Stimulated activated CD4-positive, alpha-beta T cell treated with anti-CD3 and anti-CD28 coated beads, TNF-alpha, amount 100 ng/mL, for 24 hours (primary cell): ENCODE results near the gene MAP3K4.

Experiments used
- DNase-seq, 3 experiments: peaks; one replicate each; pipeline ENCODE4 v3.0.0-alpha.2; 2020; ENCODE audit warnings: low read depth in 3 of 3

MAP3K4 gene

DNA sequence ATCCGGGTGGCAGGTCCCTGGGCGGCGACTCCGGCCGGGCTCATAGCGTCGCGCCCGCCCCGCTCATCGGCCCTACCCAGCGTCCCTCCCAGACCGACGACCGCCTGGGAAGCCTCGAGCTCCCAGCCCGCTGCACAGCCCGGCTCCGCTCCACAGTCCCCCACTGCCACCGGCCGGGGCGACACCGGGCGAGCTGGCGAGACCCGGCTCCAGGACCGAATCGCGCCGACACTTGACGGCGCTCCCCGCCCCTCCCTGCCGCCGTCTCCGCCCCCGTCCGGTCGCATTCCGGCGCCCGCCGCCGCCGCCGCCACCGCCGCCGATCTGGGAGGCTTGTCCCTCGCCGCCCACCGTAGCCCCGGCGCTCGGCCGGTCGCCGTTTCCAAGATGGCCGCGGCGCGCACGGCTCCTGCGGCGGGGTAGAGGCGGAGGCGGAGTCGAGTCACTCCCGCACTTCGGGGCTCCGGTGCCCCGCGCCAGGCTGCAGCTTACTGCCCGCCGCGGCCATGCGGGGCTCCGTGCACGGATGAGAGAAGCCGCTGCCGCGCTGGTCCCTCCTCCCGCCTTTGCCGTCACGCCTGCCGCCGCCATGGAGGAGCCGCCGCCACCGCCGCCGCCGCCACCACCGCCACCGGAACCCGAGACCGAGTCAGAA is at the start of gene MAP3K4:
TSS of gene MAP3K4 (plus strand) at position 364 of the 655 bp plus-strand sequence. CDS start at position 527, 163 bp downstream.
- DNase-seq, result peak; percentile 62 to 78 (median 67)

GRCh38 chr6:160943997-160944396 is 47.6 kb upstream of the MAP3K4 start:
- no peak for DNase-seq

DNA sequence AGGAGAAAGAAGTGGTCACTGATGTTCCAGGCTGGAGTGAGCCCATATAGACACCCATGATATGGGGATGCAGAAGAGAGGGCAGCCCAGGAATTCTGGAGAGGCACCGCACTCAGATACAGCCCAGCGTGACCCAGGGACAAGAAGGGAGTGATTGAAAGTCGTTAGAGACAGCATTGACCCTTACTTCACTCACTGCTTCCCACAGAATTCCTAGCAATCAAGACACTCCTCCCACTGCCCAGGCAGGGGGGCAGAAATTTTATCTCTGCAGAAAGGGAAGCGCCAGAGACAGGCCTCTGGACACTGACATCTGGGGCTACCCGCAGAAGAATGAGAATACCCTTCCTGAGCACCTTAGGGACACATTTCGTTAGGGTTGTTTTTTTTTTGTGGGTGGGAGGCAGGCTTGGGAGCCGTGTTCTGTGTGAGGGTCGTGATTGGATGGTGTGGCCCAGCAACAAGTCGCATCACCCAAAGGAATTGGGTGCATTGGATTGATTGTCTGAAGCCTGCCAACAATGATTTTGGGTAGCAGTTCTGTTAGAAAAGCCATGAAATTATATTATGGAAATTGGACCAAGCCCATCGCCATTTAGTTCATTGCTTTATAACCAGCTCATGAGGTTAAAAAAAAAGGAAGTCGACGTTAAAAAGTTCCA is 45.9 kb upstream of the MAP3K4 start:
- DNase-seq, result no peak

GRCh38 chr6:160949531-160949930 is 42.0 kb upstream of the MAP3K4 start:
- DNase-seq, result no peak

DNA sequence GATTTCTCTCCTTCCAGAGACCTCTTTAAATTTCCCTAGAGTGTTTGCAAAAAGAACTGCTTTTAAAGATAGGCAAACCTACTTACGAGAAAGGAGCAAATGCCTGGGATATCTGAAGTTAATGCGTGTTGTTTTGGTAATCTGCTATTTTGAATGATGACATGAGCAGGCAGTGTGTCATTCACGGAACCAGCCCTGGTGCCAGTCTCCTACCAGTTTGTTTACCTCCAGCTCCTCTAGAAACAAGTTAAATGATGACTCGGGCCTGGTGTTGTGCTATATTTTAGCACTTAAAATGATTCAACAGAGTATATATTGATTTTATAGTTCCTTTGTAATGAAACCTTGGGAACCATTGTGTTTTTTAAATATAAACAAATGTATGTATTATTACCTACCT is 41.1 kb upstream of the MAP3K4 start:
- DNase-seq, result no peak

DNA sequence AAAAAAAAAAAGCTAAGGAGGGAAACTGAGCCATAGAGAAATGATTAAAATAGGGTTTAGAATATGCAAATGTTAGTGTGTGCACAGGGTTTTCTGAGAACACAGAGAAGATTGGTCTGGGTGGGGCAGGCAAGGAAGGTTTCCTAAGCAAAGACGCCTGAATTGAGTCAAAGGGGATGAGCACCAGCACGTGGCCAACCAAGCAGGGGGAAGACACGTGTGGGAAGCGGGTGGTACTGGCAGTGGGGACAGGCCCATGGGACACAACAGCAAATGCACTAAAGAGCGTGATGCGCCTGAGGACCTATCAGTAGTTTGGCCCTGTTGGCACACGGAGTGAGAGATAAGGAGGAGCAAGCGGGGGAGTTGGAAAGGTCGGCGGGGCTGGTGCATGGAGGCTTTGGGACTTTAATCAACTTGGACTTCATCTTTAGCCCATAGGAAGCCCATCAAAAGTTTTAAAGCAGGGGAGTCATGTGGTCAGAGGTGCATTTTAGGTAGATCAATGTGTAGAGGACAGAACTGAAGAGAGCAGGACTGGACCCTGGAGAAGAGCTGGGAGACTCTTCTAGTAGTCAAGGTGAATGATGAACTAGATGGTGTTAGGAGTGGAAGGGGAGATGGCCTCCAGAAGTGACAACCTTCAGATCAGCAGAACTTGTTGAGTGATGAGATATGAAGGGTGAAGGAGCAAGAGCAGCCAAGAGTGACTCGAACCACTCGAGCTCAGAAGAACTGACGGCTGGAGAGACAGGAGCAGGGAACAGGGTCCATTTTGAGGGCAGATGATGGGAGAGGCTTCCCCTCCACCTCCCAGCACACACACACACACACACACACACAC is 40.2 kb upstream of the MAP3K4 start:
- DNase-seq, result no peak

DNA sequence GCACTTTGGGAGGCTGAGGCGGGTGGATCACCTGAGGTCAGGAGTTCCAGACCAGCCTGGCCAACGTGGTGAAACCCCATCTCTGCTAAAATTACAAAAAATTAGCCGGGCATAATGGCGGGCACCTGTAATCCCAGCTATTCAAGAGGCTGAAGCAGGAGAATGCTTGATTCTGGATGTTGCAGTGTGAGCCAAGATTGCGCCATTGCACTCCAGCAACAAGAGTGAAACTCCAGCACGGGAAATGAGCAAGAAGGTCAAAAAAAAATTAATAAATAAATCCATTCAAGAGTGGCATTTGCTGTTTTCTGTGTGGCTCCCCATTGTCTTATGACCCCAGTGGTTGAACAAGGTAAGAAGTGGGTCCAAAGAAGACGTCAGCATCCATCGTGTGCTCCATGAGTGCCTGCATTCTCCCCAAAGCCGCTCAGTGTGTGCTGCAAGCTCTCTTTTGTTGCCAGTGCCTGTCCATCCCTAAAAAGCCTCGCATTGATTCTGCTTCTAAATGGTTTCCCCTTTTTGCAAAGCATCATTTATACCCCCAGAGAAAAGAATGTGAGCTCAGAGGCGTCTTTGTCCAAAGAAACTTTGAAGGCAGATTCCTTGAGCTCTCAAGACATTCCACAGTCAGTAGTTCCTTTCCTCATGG is 38.8 kb upstream of the MAP3K4 start:
- no peak for DNase-seq

DNA sequence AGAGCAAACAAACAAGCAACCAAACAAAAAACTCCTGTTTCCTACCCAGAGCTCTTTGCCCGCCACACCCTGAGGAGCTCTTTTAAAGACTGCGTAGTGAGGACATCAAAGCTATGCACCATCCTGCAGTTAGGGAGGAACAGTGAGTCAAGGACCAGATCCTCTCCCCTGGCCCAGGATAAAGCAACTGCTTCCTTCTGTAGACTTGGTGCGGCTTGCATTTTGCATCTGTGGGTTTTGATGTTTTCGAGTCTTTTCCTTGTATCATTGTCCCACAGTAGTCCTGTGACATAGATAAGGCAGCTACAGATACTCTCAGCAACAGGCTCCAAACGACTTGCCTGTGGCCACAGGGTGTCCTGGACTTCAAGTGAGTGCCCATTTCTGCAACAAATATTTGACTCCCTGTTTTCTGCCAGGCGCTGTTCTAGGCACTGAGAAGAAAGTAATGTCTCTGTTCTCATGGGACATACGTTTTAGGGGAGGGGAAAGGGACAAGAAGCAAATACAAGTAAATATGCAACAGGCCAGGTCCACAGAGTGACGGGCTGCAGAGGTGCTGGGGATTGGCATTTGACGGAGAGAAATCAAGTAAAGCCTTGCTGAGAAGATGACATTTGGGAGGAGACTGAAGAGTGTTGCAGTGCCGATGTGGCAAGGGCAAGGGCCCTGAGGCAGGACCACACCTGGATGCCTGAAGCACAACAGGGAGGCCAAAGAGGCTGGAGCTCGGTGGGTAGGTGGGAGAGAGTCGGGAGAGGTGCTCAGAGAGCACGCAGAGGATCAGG is 35.9 kb upstream of the MAP3K4 start:
- no peak for DNase-seq

GRCh38 chr6:160956300-160957035 is 35.1 kb upstream of the MAP3K4 start:
- DNase-seq, result no peak

DNA sequence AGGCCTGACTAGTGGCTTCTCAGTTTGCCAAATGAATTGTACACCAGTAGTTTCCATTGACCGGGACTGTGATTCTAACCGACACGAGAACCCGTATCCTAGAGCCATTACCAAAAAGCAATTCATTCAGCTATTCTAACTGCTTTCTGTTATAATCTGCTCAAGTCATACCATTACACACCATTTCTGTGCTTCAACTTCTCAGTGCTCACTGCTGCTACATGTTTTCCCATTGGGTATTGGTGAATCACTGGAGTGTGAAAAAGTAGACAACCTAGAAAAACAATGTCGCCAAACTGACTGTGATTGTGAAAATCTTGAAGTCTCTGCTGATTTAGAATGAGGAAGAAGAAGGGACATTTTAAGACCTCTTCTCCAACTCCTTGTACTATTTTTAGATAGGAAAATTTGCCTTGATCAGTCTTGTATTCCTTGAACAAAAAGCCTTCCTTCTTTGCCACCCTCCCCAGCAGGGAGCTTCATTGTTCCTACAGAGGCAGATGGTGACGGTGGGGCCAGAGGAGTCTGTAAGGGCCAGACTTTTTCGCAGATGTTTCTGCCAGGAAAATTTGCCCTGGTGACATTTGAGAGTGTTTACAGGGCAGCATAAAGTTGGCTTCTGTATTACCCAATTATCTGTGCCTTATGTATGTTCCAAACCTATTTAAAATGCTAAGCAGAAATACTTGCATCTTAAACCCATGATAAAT is 31.7 kb upstream of the MAP3K4 start:
- DNase-seq, result no peak

GRCh38 chr6:160960839-160961238 is 30.7 kb upstream of the MAP3K4 start:
- no peak for DNase-seq

DNA sequence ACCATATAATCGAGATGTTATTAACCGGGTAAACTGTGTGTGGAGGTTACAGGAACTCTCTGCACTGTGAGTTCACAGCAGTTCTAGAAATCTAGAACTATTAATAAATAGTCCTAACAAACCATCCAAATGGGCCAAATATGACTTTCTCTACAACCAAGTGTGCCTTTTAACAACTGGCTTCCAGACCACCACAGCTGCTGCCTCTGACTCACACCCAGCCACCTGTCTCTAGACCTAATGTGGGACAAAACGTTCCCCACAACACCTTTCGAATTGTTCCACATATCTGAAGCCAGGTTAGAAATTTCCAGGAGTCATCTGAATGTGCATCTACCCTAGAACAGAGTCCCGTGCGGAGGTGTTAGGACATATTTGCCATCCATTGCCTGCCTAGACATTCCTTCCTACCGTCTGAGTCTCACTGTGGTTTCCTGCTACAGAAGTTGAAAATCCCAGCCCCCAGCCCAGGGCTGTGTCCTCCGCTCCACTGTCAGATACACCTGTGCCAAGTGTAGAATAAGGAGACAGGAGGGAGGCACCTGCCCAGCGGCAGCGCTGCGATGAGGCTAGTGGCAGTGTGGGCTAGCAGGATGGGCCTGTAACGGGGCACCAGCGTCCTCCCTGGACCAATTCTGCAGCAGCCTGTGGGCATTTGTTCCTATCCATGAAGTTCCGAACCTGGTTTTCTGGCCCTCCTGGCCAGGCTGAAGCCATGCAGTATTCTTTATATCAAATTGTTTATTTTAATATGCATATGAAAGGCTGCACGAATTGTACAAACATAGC is 28.5 kb upstream of the MAP3K4 start:
- no peak for DNase-seq

DNA sequence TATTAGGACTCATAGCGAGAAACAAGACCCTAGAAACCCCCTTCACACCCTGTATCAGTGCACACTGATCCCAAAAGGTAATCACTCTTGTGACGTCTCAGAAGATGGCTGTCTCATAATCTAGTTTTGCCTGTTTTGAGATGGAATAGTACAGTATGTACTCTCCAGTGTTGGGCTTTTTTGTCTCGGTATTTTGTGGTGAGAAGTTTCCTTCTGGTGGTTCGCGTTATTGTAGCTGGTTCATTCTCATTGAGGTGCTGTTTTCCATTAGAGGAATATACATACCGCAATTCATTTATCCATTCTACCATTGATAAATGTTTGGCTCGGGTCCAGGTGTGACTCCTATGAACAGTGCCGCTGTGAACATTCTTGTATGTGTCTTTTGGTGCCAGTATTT is 27.9 kb upstream of the MAP3K4 start:
- DNase-seq, result no peak

DNA sequence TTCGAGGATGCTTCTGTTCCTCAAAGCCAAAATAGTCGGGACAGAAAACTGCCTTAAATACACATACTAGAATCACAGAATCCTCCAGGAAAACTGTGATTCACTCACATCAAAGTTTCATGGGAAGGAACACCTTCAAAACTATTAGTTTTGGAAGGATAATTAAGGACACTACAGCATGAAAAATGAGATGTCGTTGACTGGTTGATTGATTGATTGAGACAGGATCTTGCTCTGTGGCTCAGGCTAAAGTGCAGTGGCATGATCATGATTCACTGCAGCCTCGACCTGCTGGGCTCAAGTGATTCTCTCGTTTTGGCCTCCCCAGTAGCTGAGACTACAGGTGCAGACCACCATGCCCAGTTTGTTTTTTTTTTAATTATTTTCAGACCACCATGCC is 25.7 kb upstream of the MAP3K4 start:
- no peak for DNase-seq

- no peak for DNase-seq
These were observed 24.9 kb upstream of the MAP3K4 start for GRCh38 chr6:160966493-160967229.

DNA sequence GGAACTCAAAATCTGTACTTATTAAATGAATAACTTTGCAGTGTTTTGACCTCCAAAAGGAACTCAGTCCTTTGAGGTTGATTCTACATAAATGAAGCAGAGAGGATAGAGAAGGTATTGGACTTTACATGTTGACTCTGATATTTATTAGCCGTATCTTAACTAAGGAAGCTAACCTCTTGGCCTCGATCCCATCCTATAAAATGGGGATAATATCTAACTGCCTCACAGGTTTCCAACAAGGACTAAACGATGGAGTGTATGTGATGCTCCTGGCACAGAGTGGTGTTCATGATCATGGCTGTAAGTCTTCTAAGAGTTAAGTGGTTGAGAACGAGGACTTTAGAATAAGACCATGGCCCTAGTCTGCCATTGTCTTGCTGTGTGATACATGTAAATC is 24.2 kb upstream of the MAP3K4 start:
- DNase-seq, result no peak

- DNase-seq, result no peak
These were observed 23.7 kb upstream of the MAP3K4 start for GRCh38 chr6:160967833-160968232.

- no peak for DNase-seq
These were observed 20.4 kb upstream of the MAP3K4 start for GRCh38 chr6:160971171-160971570.

GRCh38 chr6:160972111-160972510 is 19.5 kb upstream of the MAP3K4 start:
- no peak for DNase-seq
